ENCODE results near the gene PSMA3. TPM values are rescaled to one million over a fixed set of nuclear protein-coding genes. Genes with fewer than 3 reads are reported as not detected.

Gene PSMA3
- total and polyA plus RNA-seq, 8 donors, result 140 to 238 (median 158) TPM

- TF ChIP-seq CTCF (IDR thresholded peaks at IDR 0.05), result no peak
- H3K27me3 ChIP-seq, result no peaks in the 10 kb centered on the region
- peaks cover 0 to 68% of the 10 kb centered on the region in 2 donors for H3K36me3 ChIP-seq
- H3K27ac ChIP-seq, result peak overlapping the region in 1 of 2 donors; percentile 85
- no peak for DNase-seq
- H3K4me1 ChIP-seq, result peaks cover 30 to 54% of the 10 kb centered on the region in 2 donors
- H3K4me3 ChIP-seq, result no peak overlapping the region
- intact Hi-C loops (cut with DNase I), result no loop called here
- no peaks in the 10 kb centered on the region for H3K9me3 ChIP-seq
- peak; percentile 25 for ATAC-seq
These were observed 39.1 kb downstream of the PSMA3 start for GRCh38 chr14:58283730-58284129.

- intact Hi-C loops (cut with DNase I), result no loop called here
- Histone ChIP-seq H3K9me3 (no peaks in the 10 kb centered on the region), H3K4me3 (no peak overlapping the region), H3K27me3 (no peaks in the 10 kb centered on the region), H3K36me3 (peaks cover 0 to 67% of the 10 kb centered on the region in 2 donors), H3K27ac (no peak overlapping the region), H3K4me1 (peaks cover 32 to 59% of the 10 kb centered on the region in 2 donors)
- no peak for TF ChIP-seq CTCF (IDR thresholded peaks at IDR 0.05)
- ATAC-seq, result no peak
- no peak for DNase-seq
These were observed 40.5 kb downstream of the PSMA3 start for GRCh38 chr14:58285132-58285531.

GRCh38 chr14:58287607-58288042, 43.0 kb downstream of the PSMA3 start:
- Histone ChIP-seq H3K27ac (no peak overlapping the region), H3K4me1 (peaks cover 12 to 46% of the 10 kb centered on the region in 2 donors), H3K36me3 (peaks cover 3 to 90% of the 10 kb centered on the region in 2 donors), H3K4me3 (no peak overlapping the region), H3K9me3 (no peaks in the 10 kb centered on the region), H3K27me3 (no peaks in the 10 kb centered on the region)
- no peak for TF ChIP-seq CTCF (IDR thresholded peaks at IDR 0.05)
- DNase-seq (no peak), ATAC-seq (no peak)
- intact Hi-C loops (cut with DNase I), result no loop called here

- Histone ChIP-seq H3K27ac (no peak overlapping the region), H3K9me3 (no peaks in the 10 kb centered on the region), H3K27me3 (no peaks in the 10 kb centered on the region), H3K4me3 (no peak overlapping the region), H3K36me3 (peaks cover 3 to 94% of the 10 kb centered on the region in 2 donors), H3K4me1 (peaks cover 7 to 43% of the 10 kb centered on the region in 2 donors)
- no peak for TF ChIP-seq CTCF (IDR thresholded peaks at IDR 0.05)
- ATAC-seq, result no peak
- DNase-seq, result no peak
- intact Hi-C loops (cut with DNase I), result no loop called here
These were observed 43.6 kb downstream of the PSMA3 start for GRCh38 chr14:58288106-58288792.

GRCh38 chr14:58291646-58292045, 47.0 kb downstream of the PSMA3 start:
- ATAC-seq (no peak), DNase-seq (no peak)
- Histone ChIP-seq H3K36me3 (peaks cover 3 to 86% of the 10 kb centered on the region in 2 donors), H3K9me3 (no peaks in the 10 kb centered on the region), H3K4me1 (peaks cover 12 to 61% of the 10 kb centered on the region in 2 donors), H3K27ac (no peak overlapping the region), H3K4me3 (no peak overlapping the region), H3K27me3 (no peaks in the 10 kb centered on the region)
- TF ChIP-seq CTCF (IDR thresholded peaks at IDR 0.05), result no peak
- intact Hi-C loops (cut with DNase I), result no loop called here

Data from left lung (tissue), 10 donors.